Ovary (tissue), 3 donors: Measurements from ENCODE around the gene NR2F1.

Experiments used
- POLR2A ChIP-seq: fragments of 450-650 bp; IDR thresholded peaks from one replicate; pipeline ENCODE4 v1.6.1; 2017; ENCODE audit warnings: antibody characterized with exemption, mild to moderate bottlenecking, moderate library complexity
- TF ChIP-seq, protein P1 (sequence below), 3 donors: fragments of 450-650 bp in 2 of 3; fragments of 200-600 bp in 1 of 3; IDR thresholded peaks; one replicate each; pipeline versions ENCODE4 v1.5.1 to v1.8.0; 2016 to 2022; ENCODE audit warnings: antibody characterized with exemption in 3 of 3, mild to moderate bottlenecking in 1 of 3
- donor health status: DM: no; HTN: no; CAD: no.

DNA sequence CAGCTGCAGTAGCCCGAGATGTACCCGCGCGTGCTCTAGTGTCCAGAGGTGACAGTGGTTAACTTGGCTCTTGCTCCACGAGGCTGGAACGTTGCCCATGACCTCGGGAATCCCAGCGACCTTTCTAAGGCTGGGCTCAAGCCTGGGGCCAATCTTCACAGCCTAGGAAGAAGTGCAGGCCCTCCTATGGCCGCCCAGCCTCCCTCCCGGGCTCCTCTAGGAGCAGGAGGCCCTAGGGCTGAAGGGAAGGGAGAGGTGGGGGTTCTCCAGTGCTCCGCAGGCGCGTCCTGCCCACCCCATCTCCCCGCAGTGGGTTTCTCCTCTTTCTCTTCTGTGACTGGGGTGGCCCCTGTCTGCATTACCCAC lies 13.3 kb downstream of the NR2F1 start:
- TF ChIP-seq POLR2A: no peak
- TF ChIP-seq, protein P1, sequence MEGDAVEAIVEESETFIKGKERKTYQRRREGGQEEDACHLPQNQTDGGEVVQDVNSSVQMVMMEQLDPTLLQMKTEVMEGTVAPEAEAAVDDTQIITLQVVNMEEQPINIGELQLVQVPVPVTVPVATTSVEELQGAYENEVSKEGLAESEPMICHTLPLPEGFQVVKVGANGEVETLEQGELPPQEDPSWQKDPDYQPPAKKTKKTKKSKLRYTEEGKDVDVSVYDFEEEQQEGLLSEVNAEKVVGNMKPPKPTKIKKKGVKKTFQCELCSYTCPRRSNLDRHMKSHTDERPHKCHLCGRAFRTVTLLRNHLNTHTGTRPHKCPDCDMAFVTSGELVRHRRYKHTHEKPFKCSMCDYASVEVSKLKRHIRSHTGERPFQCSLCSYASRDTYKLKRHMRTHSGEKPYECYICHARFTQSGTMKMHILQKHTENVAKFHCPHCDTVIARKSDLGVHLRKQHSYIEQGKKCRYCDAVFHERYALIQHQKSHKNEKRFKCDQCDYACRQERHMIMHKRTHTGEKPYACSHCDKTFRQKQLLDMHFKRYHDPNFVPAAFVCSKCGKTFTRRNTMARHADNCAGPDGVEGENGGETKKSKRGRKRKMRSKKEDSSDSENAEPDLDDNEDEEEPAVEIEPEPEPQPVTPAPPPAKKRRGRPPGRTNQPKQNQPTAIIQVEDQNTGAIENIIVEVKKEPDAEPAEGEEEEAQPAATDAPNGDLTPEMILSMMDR (IDR thresholded peaks at IDR 0.05): no peak
